Gastroesophageal sphincter (tissue), 2 donors: ENCODE data around the gene SLC9A7.

Experiments used
- POLR2A ChIP-seq, 2 donors: fragments of 450-650 bp; IDR thresholded peaks; one replicate each; pipeline ENCODE4 v1.6.1; 2017; ENCODE audit warnings: antibody characterized with exemption in 2 of 2, mild to moderate bottlenecking in 2 of 2, moderate library complexity in 1 of 2
- POLR2AphosphoS5 ChIP-seq: sonication (generic); formaldehyde crosslinking; IDR thresholded peaks from one replicate; pipeline ENCODE4 v1.6.1; 2017; ENCODE audit warnings: antibody characterized with exemption

GRCh38 chrX:46715997-46716396 lies 42.9 kb downstream of the SLC9A7 start:
- TF ChIP-seq POLR2A (IDR thresholded peaks at IDR 0.05), result no peak
- TF ChIP-seq POLR2AphosphoS5, result no peak
